Adrenal gland (tissue), 12 donors: ENCODE results near the gene GRIP1. TPM values are rescaled to one million over a fixed set of nuclear protein-coding genes. Genes with fewer than 3 reads are reported as not detected.

Experiments used
- DNase-seq, 7 donors: peaks; one replicate each; pipeline ENCODE4 v3.0.0-alpha.2; 2019 to 2020
- H3K27ac ChIP-seq, 5 donors: fragments of 200-600 bp; sonication (generic) in 4 of 5; 1 replicate in 3 of 5; 2 replicates in 2 of 5; pipeline versions ENCODE4 v1.5.1 to v1.8.0; 2016 to 2020; ENCODE audit warnings: mild to moderate bottlenecking in 1 of 5
- H3K27me3 ChIP-seq: fragments of 200-600 bp; 2 replicates; pipeline ENCODE4 v1.8.0; 2021
- H3K36me3 ChIP-seq, 2 donors: fragments of 200-600 bp; replicated peaks in 1 of 2; 1 replicate in 1 of 2; 2 replicates in 1 of 2; pipeline versions ENCODE4 v1.5.1 to v1.8.0; 2018 to 2022
- H3K4me1 ChIP-seq, 2 donors: fragments of 200-600 bp; replicated peaks in 1 of 2; 1 replicate in 1 of 2; 2 replicates in 1 of 2; pipeline versions ENCODE4 v1.5.1 to v1.8.0; 2018 to 2021
- H3K4me3 ChIP-seq, 4 donors: fragments of 200-600 bp; sonication (generic) in 3 of 4; one replicate each; pipeline ENCODE4 v1.5.1; 2016 to 2018
- H3K9me3 ChIP-seq, 3 donors: fragments of 200-600 bp; sonication (generic) in 1 of 3; replicated peaks in 1 of 3; 1 replicate in 2 of 3; 2 replicates in 1 of 3; pipeline versions ENCODE4 v1.5.1 to v1.8.0; 2016 to 2021
- POLR2A ChIP-seq, 2 donors: fragments of 450-650 bp; IDR thresholded peaks; one replicate each; pipeline ENCODE4 v1.6.1; 2017; ENCODE audit warnings: antibody characterized with exemption in 2 of 2, mild to moderate bottlenecking in 2 of 2, moderate library complexity in 1 of 2
- WGBS, 4 donors: extraction: QIAGEN DNeasy Blood & Tissue Kit in 2 of 4; methylation state at CpG; one replicate each; pipeline versions ENCODE4 v1.1.5 to v1.1.7; 2013 to 2017; 5-methylcytosine and 5-hydroxymethylcytosine counted together
- intact Hi-C, 2 donors: fragments of 100-400 bp; cut with DNase I; formaldehyde crosslinking; loops; one replicate each; pipeline versions ENCODE4 v1.14.1 to v1.15.0; 2022 to 2023
- polyA plus RNA-seq, 3 donors: library from polyadenylated mRNA; stranded (reverse); fragments of 200-250 nt in 2 of 3; fragments of 350-450 nt in 1 of 3; fragmentation: Illumina TruSeq in 1 of 3; extraction: RNeasy Lipid Tissue Mini Kit (QIAGEN cat#74804) in 1 of 3; gene quantifications; one replicate each; pipeline ENCODE4 v1.2.3, GENCODE V29; 2013 to 2014
- total RNA-seq, 9 donors: library from RNA; depleted of rRNA in 4 of 9; stranded (reverse); fragments of >200 nt in 4 of 9; fragments of 120-200 nt in 1 of 9; fragmentation: NEBNext Ultra II Directional in 1 of 9; extraction: Animal tissue kit (Norgen Biotek cat#: 25700) in 1 of 9; gene quantifications; one replicate each; pipeline versions ENCODE4 v1.1.0 to v1.2.4, GENCODE V29; 2013 to 2023
- TF ChIP-seq, protein P1 (sequence below), 6 experiments: fragments of 450-650 bp in 4 of 6; fragments of 200-600 bp in 2 of 6; sonication (generic) in 1 of 6; IDR thresholded peaks; 1 replicate in 5 of 6; 2 replicates in 1 of 6; pipeline versions ENCODE4 v1.5.1 to v1.8.0; 2016 to 2021; ENCODE audit warnings: antibody characterized with exemption in 6 of 6, mild to moderate bottlenecking in 2 of 6, moderate library complexity in 1 of 6
- donor health status: healthy with polysubstance abuse.
- donor health status: Bipolar disorder and iron deficiency.
- donor health status: DM: yes; HTN: yes; CAD: no.
- donor health status: DM: no; HTN: no; CAD: no.
- donor health status: DM: no; HTN: no; CAD: no.
- donor health status: DM: yes; HTN: yes; CAD: no.

GRIP1 gene
- total and polyA plus RNA-seq, 12 donors, result 0.54 to 10.8 (median 2.4) TPM

- intact Hi-C loops, result no loop called here
- Histone ChIP-seq H3K4me1 (no peaks in the 10 kb centered on the region), H3K9me3 (no peaks in the 10 kb centered on the region), H3K27me3 (no peaks in the 10 kb centered on the region), H3K4me3 (no peak overlapping the region), H3K36me3 (no peaks in the 10 kb centered on the region), H3K27ac (no peak overlapping the region)
- TF ChIP-seq, protein P1, sequence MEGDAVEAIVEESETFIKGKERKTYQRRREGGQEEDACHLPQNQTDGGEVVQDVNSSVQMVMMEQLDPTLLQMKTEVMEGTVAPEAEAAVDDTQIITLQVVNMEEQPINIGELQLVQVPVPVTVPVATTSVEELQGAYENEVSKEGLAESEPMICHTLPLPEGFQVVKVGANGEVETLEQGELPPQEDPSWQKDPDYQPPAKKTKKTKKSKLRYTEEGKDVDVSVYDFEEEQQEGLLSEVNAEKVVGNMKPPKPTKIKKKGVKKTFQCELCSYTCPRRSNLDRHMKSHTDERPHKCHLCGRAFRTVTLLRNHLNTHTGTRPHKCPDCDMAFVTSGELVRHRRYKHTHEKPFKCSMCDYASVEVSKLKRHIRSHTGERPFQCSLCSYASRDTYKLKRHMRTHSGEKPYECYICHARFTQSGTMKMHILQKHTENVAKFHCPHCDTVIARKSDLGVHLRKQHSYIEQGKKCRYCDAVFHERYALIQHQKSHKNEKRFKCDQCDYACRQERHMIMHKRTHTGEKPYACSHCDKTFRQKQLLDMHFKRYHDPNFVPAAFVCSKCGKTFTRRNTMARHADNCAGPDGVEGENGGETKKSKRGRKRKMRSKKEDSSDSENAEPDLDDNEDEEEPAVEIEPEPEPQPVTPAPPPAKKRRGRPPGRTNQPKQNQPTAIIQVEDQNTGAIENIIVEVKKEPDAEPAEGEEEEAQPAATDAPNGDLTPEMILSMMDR (IDR thresholded peaks at IDR 0.05), result no peak
- TF ChIP-seq POLR2A (IDR thresholded peaks at IDR 0.05), result no peak
- no peak for DNase-seq
- 70 to 83% (median 79%) methylated on average over 5 of the region's 5 CpGs for WGBS, 4 donors
These were observed 73.6 kb downstream of the GRIP1 start for GRCh38 chr12:66605293-66605692.

DNA sequence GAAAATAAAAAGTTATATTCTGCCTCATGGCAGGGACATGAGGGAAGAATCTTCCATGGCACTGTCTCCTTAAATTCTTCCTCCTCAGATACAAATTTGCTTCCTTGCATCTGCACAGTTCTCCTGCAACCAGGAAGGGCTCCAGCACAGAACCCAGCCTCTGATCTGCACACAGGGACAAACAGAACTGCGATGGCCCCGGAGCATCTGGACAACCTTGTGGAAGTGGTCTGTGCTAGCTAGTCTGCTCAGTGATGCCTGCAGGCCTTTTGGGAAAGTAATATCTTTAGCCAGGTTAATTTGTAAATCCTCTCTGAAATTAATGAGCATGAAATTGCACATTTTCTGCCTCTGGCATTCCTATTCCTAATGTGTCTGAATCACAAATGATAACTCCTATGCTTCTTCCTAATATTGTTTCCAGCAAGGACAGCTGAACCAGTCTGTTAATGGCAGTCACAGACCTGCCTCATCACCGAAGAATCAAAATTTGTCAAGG, 74.8 kb downstream of the GRIP1 start:
- TF ChIP-seq POLR2A (IDR thresholded peaks at IDR 0.05), result no peak
- no peaks in the 10 kb centered on the region for H3K36me3 ChIP-seq

GRCh38 chr12:66603461-66603860, 75.4 kb downstream of the GRIP1 start:
- TF ChIP-seq POLR2A (IDR thresholded peaks at IDR 0.05), result no peak
- TF ChIP-seq, protein P1 (IDR thresholded peaks at IDR 0.05), result no peak
- H3K9me3 ChIP-seq, result no peaks in the 10 kb centered on the region
- no peak overlapping the region for H3K4me3 ChIP-seq
- H3K4me1 ChIP-seq, result no peaks in the 10 kb centered on the region
- intact Hi-C loops, result no loop called here
- DNase-seq, result no peak
- H3K36me3 ChIP-seq, result no peaks in the 10 kb centered on the region
- H3K27ac ChIP-seq, result no peak overlapping the region
- 53 to 81% (median 77%) methylated on average over 2 of the region's 2 CpGs for WGBS, 4 donors
- H3K27me3 ChIP-seq, result no peaks in the 10 kb centered on the region

More for the DNA sequence above, 74.8 kb downstream of the GRIP1 start:
- no peak overlapping the region for H3K27ac ChIP-seq
- no peaks in the 10 kb centered on the region for H3K4me1 ChIP-seq
- peak in 1 of 7 donors; percentile 66 for DNase-seq
- no peaks in the 10 kb centered on the region for H3K27me3 ChIP-seq
- H3K9me3 ChIP-seq, result no peaks in the 10 kb centered on the region
- no peak overlapping the region for H3K4me3 ChIP-seq
- 84 to 94% (median 91%) methylated on average over 3 of the region's 3 CpGs for WGBS, 4 donors
- intact Hi-C loops, result no loop called here

DNA sequence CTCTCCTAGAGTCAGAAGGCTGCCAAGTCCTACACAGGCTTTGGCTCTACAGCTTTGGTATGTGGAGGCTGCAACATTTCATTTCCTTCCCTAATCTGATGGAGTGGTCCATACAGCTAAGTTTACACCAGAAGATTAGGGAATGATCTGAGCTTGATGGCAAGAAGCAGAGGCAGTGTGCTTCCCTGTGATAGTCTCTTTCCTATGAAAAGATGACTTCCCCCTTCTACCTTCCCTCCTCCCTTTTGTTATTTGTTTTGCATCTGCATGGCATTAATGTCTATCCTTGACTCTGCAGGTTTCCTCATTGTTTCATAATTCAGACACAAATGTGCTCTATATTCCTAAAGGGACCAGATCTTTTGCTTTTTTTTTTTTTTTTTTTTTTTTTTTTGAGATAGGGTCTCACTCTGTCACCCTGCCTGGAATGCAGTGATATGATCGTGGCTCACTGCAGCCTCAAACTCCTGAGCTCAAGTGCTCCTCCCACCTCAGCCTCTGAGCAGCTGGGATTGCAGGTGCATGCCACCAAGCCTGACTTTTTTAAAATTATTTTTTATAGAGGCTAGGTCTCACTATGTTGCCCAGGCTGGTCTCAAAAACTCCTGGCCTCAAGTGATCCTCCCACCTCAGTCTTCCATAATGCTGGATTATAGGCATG, 76.3 kb downstream of the GRIP1 start:
- H3K27ac ChIP-seq, result no peak overlapping the region
- DNase-seq, result no peak
- H3K27me3 ChIP-seq, result no peaks in the 10 kb centered on the region
- intact Hi-C loops, result no loop called here
- H3K4me3 ChIP-seq, result no peak overlapping the region
- WGBS, 4 donors, result 30 to 77% (median 67%) methylated on average over 1 of the region's 1 CpG
- TF ChIP-seq POLR2A (IDR thresholded peaks at IDR 0.05), result no peak
- TF ChIP-seq, protein P1 (IDR thresholded peaks at IDR 0.05), result no peak
- no peaks in the 10 kb centered on the region for H3K4me1 ChIP-seq
- no peaks in the 10 kb centered on the region for H3K9me3 ChIP-seq
- no peaks in the 10 kb centered on the region for H3K36me3 ChIP-seq

- no peaks in the 10 kb centered on the region for H3K4me1 ChIP-seq
- H3K27ac ChIP-seq, result no peak overlapping the region
- 77 to 90% (median 84%) methylated on average over 2 of the region's 2 CpGs for WGBS, 4 donors
- no peaks in the 10 kb centered on the region for H3K36me3 ChIP-seq
- DNase-seq, result no peak
- H3K9me3 ChIP-seq, result no peaks in the 10 kb centered on the region
- no peak overlapping the region for H3K4me3 ChIP-seq
- H3K27me3 ChIP-seq, result no peaks in the 10 kb centered on the region
- TF ChIP-seq POLR2A (IDR thresholded peaks at IDR 0.05), result no peak
- TF ChIP-seq, protein P1 (IDR thresholded peaks at IDR 0.05), result no peak
- intact Hi-C loops, result no loop called here
These were observed 78.0 kb downstream of the GRIP1 start for GRCh38 chr12:66600903-66601302.
